DND-41 (cell line): Measurements from ENCODE around the gene WASL.
A peak's percentile ranks its signal among the peaks of the same experiment; 100 is the strongest.

ENCODE experiments used
- ATAC-seq: fragments of 200-7000 bp; cut with Tn5 transposase; 3 replicates; pipeline ENCODE4 v1.9.1; 2021; ENCODE audit warnings: low read depth; ENCODE audit not compliant: insufficient read depth
- DNase-seq: peaks from one replicate; pipeline ENCODE4 v3.0.0-alpha.2; 2020
- H2AFZ ChIP-seq: 2 replicates; pipeline ENCODE4 v1.6.0; 2012; ENCODE audit warnings: low read depth, low read length
- H3K27ac ChIP-seq: 2 replicates; pipeline ENCODE4 v1.5.1; 2012; ENCODE audit warnings: low read length, inconsistent platforms
- H3K27me3 ChIP-seq: fragments of 200-600 bp; sonication (generic); 2 replicates; pipeline ENCODE4 v1.6.0; 2012; ENCODE audit warnings: low read length, mild to moderate bottlenecking, inconsistent platforms; ENCODE audit not compliant: insufficient read depth, poor library complexity
- H3K36me3 ChIP-seq: 2 replicates; pipeline ENCODE4 v1.5.1; 2012; ENCODE audit warnings: low read length, inconsistent platforms; ENCODE audit not compliant: insufficient read depth
- H3K4me1 ChIP-seq: 2 replicates; pipeline ENCODE4 v1.5.1; 2012; ENCODE audit warnings: mild to moderate bottlenecking, low read length; ENCODE audit not compliant: insufficient read depth
- H3K4me2 ChIP-seq: 2 replicates; pipeline ENCODE4 v1.6.0; 2012; ENCODE audit warnings: mild to moderate bottlenecking, moderate library complexity, low read length, inconsistent platforms; ENCODE audit not compliant: insufficient read depth
- H3K4me3 ChIP-seq, 2 experiments: fragments of 200-600 bp in 1 of 2; shearing (Covaris generic) in 1 of 2; 2 replicates each; pipeline ENCODE4 v1.5.1; 2012 to 2016; ENCODE audit warnings: inconsistent platforms in 2 of 2, low read length in 2 of 2, mild to moderate bottlenecking in 2 of 2, low read depth in 1 of 2, moderate library complexity in 1 of 2
- H3K79me2 ChIP-seq: 2 replicates; pipeline ENCODE4 v1.6.0; 2012; ENCODE audit warnings: low read length, inconsistent platforms; ENCODE audit not compliant: insufficient read depth
- H3K9ac ChIP-seq: 2 replicates; pipeline ENCODE4 v1.6.0; 2012; ENCODE audit warnings: low read depth, mild to moderate bottlenecking, inconsistent platforms, low read length, moderate library complexity
- H3K9me3 ChIP-seq: 2 replicates; pipeline ENCODE4 v1.5.1; 2012; ENCODE audit warnings: low read length, moderate library complexity, mild to moderate bottlenecking, inconsistent platforms; ENCODE audit not compliant: insufficient read depth, severe bottlenecking
- H4K20me1 ChIP-seq: 2 replicates; pipeline ENCODE4 v1.6.0; 2012; ENCODE audit warnings: low read length; ENCODE audit not compliant: insufficient read depth
- CTCF ChIP-seq: IDR thresholded peaks from 2 replicates; pipeline ENCODE4 v1.5.1; 2012; ENCODE audit warnings: borderline replicate concordance, low read length, moderate library complexity, mild to moderate bottlenecking; ENCODE audit not compliant: poor library complexity, severe bottlenecking; ENCODE audit errors: extremely low read depth
- EZH2 ChIP-seq: IDR thresholded peaks from 3 replicates; pipeline ENCODE4 v1.6.1; 2012; ENCODE audit warnings: borderline replicate concordance, low read depth, mild to moderate bottlenecking, moderate library complexity, low read length, inconsistent platforms; ENCODE audit not compliant: severe bottlenecking

Gene WASL

GRCh38 chr7:123754271-123754871 lies 5.6 kb upstream of the WASL start:
- DNase-seq = no peak
- H4K20me1 ChIP-seq = no peaks in the 10 kb centered on the region
- no peaks in the 10 kb centered on the region for H3K27me3 ChIP-seq
- H3K79me2 ChIP-seq = peaks cover 9% of the 10 kb centered on the region
- TF ChIP-seq EZH2 = no peak
- no peak for TF ChIP-seq CTCF
- no peak overlapping the region for H3K4me2 ChIP-seq
- H3K9ac ChIP-seq = no peak overlapping the region
- no peak overlapping the region for H3K4me3 ChIP-seq
- H3K36me3 ChIP-seq = no peaks in the 10 kb centered on the region
- no peak overlapping the region for H3K27ac ChIP-seq
- no peaks in the 10 kb centered on the region for H3K9me3 ChIP-seq
- peaks cover 35% of the 10 kb centered on the region for H3K4me1 ChIP-seq
- H2AFZ ChIP-seq = no peak overlapping the region
- no peak for ATAC-seq

GRCh38 chr7:123752534-123752933 lies 3.7 kb upstream of the WASL start:
- Histone ChIP-seq H3K4me3 (no peak overlapping the region), H3K79me2 (peaks cover 25% of the 10 kb centered on the region), H3K27ac (no peak overlapping the region), H3K4me2 (no peak overlapping the region), H3K27me3 (no peaks in the 10 kb centered on the region), H3K4me1 (peaks cover 35% of the 10 kb centered on the region), H3K9me3 (no peaks in the 10 kb centered on the region), H4K20me1 (peaks cover 5% of the 10 kb centered on the region; the same call in 1 of the 2 replicates), H3K9ac (no peak overlapping the region), H3K36me3 (no peaks in the 10 kb centered on the region; the same call in 1 of the 2 replicates), H2AFZ (no peak overlapping the region)
- ATAC-seq (no peak), DNase-seq (no peak)
- no peak for TF ChIP-seq CTCF
- no peak for TF ChIP-seq EZH2

- Histone ChIP-seq H3K79me2 (peaks cover 32% of the 10 kb centered on the region), H4K20me1 (peaks cover 12% of the 10 kb centered on the region; the same call in 1 of the 2 replicates), H3K36me3 (peaks cover 2% of the 10 kb centered on the region), H3K9ac (no peak overlapping the region), H3K4me2 (peak overlapping the region; percentile 74; the same call in 1 of the 2 replicates), H3K9me3 (no peaks in the 10 kb centered on the region), H3K4me1 (peaks cover 42% of the 10 kb centered on the region), H3K27ac (no peak overlapping the region), H3K27me3 (no peaks in the 10 kb centered on the region), H2AFZ (no peak overlapping the region), H3K4me3 (no peak overlapping the region)
- DNase-seq = no peak
- no peak for ATAC-seq
- TF ChIP-seq CTCF (no peak), EZH2 (no peak)
These were observed 3.0 kb upstream of the WASL start for GRCh38 chr7:123751821-123752220.
